Fibroblast of mammary gland (primary cell): ENCODE results near the gene SH3RF3.
"Not testable (repeated sequence)": the region's sequence is repeated elsewhere in the genome, so short reads cannot be mapped to it uniquely, and the experiment has no call there.

ENCODE experiments used
- DNase-seq: peaks from one replicate; pipeline ENCODE4 v3.0.0-alpha.2; 2010; ENCODE audit warnings: low read depth
- H3K4me3 ChIP-seq: 2 replicates; pipeline ENCODE4 v1.5.1; 2011; ENCODE audit warnings: low read depth, mild to moderate bottlenecking, low read length, moderate library complexity; ENCODE audit not compliant: control insufficient read depth
- CTCF ChIP-seq: conservative IDR thresholded peaks from 2 replicates; pipeline ENCODE4 v1.5.1; 2011; ENCODE audit warnings: low read depth, low read length, inconsistent platforms; ENCODE audit not compliant: control insufficient read depth, insufficient read depth

The SH3RF3 gene

GRCh38 chr2:109110170-109110569 is 18.8 kb upstream of the SH3RF3 start:
- no peak for TF ChIP-seq CTCF

GRCh38 chr2:109117181-109117580 is 11.8 kb upstream of the SH3RF3 start:
- not testable (repeated sequence) for DNase-seq, H3K4me3 ChIP-seq

More at GRCh38 chr2:109110170-109110569, 18.8 kb upstream of the SH3RF3 start:
- no peak overlapping the region for H3K4me3 ChIP-seq
- no peak for DNase-seq

GRCh38 chr2:109117780-109118179 is 11.2 kb upstream of the SH3RF3 start:
- H3K4me3 ChIP-seq = no peak overlapping the region
- DNase-seq = no peak

GRCh38 chr2:109118321-109118720 is 10.7 kb upstream of the SH3RF3 start:
- H3K4me3 ChIP-seq = no peak overlapping the region
- TF ChIP-seq CTCF = no peak
- no peak for DNase-seq

More at GRCh38 chr2:109117780-109118179, 11.2 kb upstream of the SH3RF3 start:
- TF ChIP-seq CTCF = no peak

GRCh38 chr2:109120166-109120565 is 8.8 kb upstream of the SH3RF3 start:
- H3K4me3 ChIP-seq = no peak overlapping the region
- no peak for DNase-seq
- no peak for TF ChIP-seq CTCF

- H3K4me3 ChIP-seq, DNase-seq: not testable (repeated sequence)
These were observed 8.3 kb upstream of the SH3RF3 start for GRCh38 chr2:109120686-109121085.

- no peak overlapping the region for H3K4me3 ChIP-seq
- no peak for TF ChIP-seq CTCF
- no peak for DNase-seq
These were observed 5.3 kb upstream of the SH3RF3 start for GRCh38 chr2:109123586-109124201.

- no peak overlapping the region for H3K4me3 ChIP-seq
- no peak for DNase-seq
- TF ChIP-seq CTCF = no peak
These were observed 3.9 kb upstream of the SH3RF3 start for GRCh38 chr2:109124982-109125592.
